DOHH2 (cell line): ENCODE measurements around the gene SCNN1B.

Experiments
- CTCF ChIP-seq: fragments of 200-600 bp; sonication (generic); IDR thresholded peaks from one replicate; pipeline ENCODE4 v1.5.1; 2014; ENCODE audit warnings: antibody characterized with exemption, mild to moderate bottlenecking, low read depth, low read length; ENCODE audit not compliant: poor library complexity, severe bottlenecking
- EZH2phosphoT487 ChIP-seq: fragments of 200-600 bp; sonication (generic); IDR thresholded peaks from 2 replicates; pipeline ENCODE4 v1.6.1; 2017; ENCODE audit warnings: borderline replicate concordance, mild to moderate bottlenecking, antibody characterized with exemption, low read length, moderate library complexity, mixed read lengths

GRCh38 chr16:23383881-23384280 lies 81.8 kb downstream of the SCNN1B start:
- TF ChIP-seq CTCF (no peak), EZH2phosphoT487 (no peak)
